Measurements from ENCODE around the gene SPDYE5.

Gene SPDYE5

GRCh38 chr7:75536940-75537538 lies 44.9 kb downstream of the SPDYE5 start:
- H3K27ac ChIP-seq (ENCODE audit: insufficient read depth in 1 of 2, low read depth in 1 of 2, low read length in 2 of 2, poor library complexity in 1 of 2, severe bottlenecking in 2 of 2), result no peak overlapping the region
- no peaks in the 10 kb centered on the region for H3K9me3 ChIP-seq (ENCODE audit: control extremely low read depth in 1 of 5, control insufficient read depth in 4 of 5, insufficient read depth in 2 of 5, low read depth in 1 of 5, low read length in 4 of 5)
- CTCF ChIA-PET, result no interaction called here
- POLR2A ChIA-PET, result no interaction called here
- peaks cover 12 to 44% (median 36%) of the 10 kb centered on the region in 4 experiments for H3K36me3 ChIP-seq (ENCODE audit: control insufficient read depth in 4 of 4, insufficient read depth in 4 of 4, low read length in 3 of 4)
- H3K27me3 ChIP-seq (replicated peaks in 2 of 5; ENCODE audit: control insufficient read depth in 4 of 5, insufficient read depth in 5 of 5, low read length in 4 of 5), result no peaks in the 10 kb centered on the region
- H3K4me1 ChIP-seq (ENCODE audit: control extremely low read depth in 1 of 4, control insufficient read depth in 4 of 4, insufficient read depth in 4 of 4, low read length in 3 of 4), result peaks cover 5 to 10% (median 8%) of the 10 kb centered on the region in 4 experiments
- WGBS (ENCODE audit: insufficient coverage), result 93% methylated on average over 12 of the region's 18 CpGs
- DNase-seq, result no peak
- H3K4me3 ChIP-seq (ENCODE audit: control insufficient read depth in 1 of 7, extremely low read depth in 1 of 7, insufficient read depth in 4 of 7, low read depth in 2 of 7, low read length in 6 of 7), result no peak overlapping the region

DNA sequence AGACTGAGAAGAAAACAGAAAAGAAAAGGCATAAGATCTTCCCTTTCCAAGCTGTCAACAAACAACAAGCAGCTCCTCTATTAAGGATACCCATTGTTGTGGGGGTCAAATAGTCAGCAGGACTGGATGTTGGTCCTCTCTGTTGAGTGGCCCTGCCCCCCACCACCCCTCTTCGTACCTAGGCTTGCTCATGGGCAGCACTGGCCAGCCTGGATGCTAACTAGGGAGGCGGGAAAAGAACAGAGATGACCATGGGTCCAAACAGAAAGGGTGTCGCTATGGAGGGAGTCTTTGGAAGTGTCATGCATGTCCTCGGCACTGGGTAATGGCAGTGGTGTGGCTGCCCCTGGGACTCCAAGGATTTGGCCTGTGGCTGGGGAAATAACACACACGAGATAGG lies 45.6 kb downstream of the SPDYE5 start:
- Histone ChIP-seq H3K27me3 (replicated peaks in 2 of 5; ENCODE audit: control insufficient read depth in 4 of 5, insufficient read depth in 5 of 5, low read length in 4 of 5) (no peaks in the 10 kb centered on the region), H3K4me3 (ENCODE audit: control insufficient read depth in 1 of 7, extremely low read depth in 1 of 7, insufficient read depth in 4 of 7, low read depth in 2 of 7, low read length in 6 of 7) (no peak overlapping the region), H3K27ac (ENCODE audit: insufficient read depth in 1 of 2, low read depth in 1 of 2, low read length in 2 of 2, poor library complexity in 1 of 2, severe bottlenecking in 2 of 2) (no peak overlapping the region), H3K36me3 (ENCODE audit: control insufficient read depth in 4 of 4, insufficient read depth in 4 of 4, low read length in 3 of 4) (peaks cover 12 to 46% (median 37%) of the 10 kb centered on the region in 4 experiments), H3K9me3 (ENCODE audit: control extremely low read depth in 1 of 5, control insufficient read depth in 4 of 5, insufficient read depth in 2 of 5, low read depth in 1 of 5, low read length in 4 of 5) (no peaks in the 10 kb centered on the region), H3K4me1 (ENCODE audit: control extremely low read depth in 1 of 4, control insufficient read depth in 4 of 4, insufficient read depth in 4 of 4, low read length in 3 of 4) (peaks cover 5 to 10% (median 8%) of the 10 kb centered on the region in 4 experiments)
- ChIA-PET CTCF (no interaction called here), POLR2A (no interaction called here)
- no peak for DNase-seq
- WGBS (ENCODE audit: insufficient coverage), result 92% methylated on average over 3 of the region's 5 CpGs

DNA sequence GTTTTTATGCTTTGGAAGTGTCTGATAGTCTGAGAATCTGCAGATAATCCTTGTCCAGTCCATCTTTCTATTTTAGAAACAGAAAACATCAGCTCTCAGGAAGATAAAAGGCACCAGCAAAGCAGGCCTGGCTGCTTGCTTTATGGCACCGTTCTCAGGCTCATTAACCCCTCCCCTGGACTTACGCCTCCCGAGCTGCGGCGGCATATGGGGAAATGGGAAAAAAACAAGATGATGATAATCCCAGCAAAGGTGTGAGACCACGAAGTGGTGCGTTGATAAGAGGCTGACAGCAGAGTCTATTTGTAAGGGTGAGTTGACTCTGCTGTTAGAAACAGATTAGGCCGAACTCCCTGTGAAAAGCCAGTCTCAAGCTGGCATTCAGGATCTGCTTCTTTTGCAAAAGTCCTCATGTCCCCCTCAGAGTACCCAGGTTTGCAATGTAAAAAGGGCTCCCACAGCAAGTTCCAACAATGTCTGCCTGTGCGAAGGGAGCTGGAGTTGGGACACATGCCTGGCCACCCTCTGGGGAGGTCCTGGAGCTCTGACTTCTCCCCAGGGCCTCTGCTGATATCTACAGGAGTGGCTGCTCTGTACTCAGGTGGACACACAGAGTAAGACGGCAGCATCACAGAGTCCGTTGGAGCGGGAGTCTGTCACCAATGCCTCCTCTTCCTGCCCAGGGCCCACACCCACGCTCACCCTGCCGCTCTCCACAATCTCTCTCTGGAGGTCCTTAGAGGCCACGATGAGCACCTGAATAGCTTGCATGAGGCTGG lies 54.3 kb downstream of the SPDYE5 start:
- Histone ChIP-seq H3K36me3 (ENCODE audit: control insufficient read depth in 4 of 4, insufficient read depth in 4 of 4, low read length in 3 of 4) (peaks cover 18 to 52% (median 32%) of the 10 kb centered on the region in 4 experiments), H3K27me3 (replicated peaks in 2 of 5; ENCODE audit: control insufficient read depth in 4 of 5, insufficient read depth in 5 of 5, low read length in 4 of 5) (no peaks in the 10 kb centered on the region), H3K4me1 (ENCODE audit: control extremely low read depth in 1 of 4, control insufficient read depth in 4 of 4, insufficient read depth in 4 of 4, low read length in 3 of 4) (no peaks in the 10 kb centered on the region), H3K27ac (ENCODE audit: insufficient read depth in 1 of 2, low read depth in 1 of 2, low read length in 2 of 2, poor library complexity in 1 of 2, severe bottlenecking in 2 of 2) (no peak overlapping the region), H3K4me3 (ENCODE audit: control insufficient read depth in 1 of 7, extremely low read depth in 1 of 7, insufficient read depth in 4 of 7, low read depth in 2 of 7, low read length in 6 of 7) (no peak overlapping the region), H3K9me3 (ENCODE audit: control extremely low read depth in 1 of 5, control insufficient read depth in 4 of 5, insufficient read depth in 2 of 5, low read depth in 1 of 5, low read length in 4 of 5) (no peaks in the 10 kb centered on the region)
- WGBS (ENCODE audit: insufficient coverage), result 97% methylated on average over 15 of the region's 15 CpGs
- DNase-seq, result no peak
- ChIA-PET POLR2A (no interaction called here), CTCF (interaction anchor here (0.5 kb wide), 1 partner anchor 14 kb away, joined by 3 read pairs; no protein-coding TSS in a partner anchor)
